Colonic mucosa (tissue), 4 donors: ENCODE data around the gene PEX10. TPM values are rescaled to one million over a fixed set of nuclear protein-coding genes. Genes with fewer than 3 reads are reported as not detected.

Experiments used
- DNase-seq: peaks from one replicate; pipeline ENCODE4 v3.0.0-alpha.2; 2020
- H3K27ac ChIP-seq: fragments of 200-600 bp; one replicate; pipeline ENCODE4 v1.8.0; 2021
- H3K27me3 ChIP-seq: fragments of 200-600 bp; one replicate; pipeline ENCODE4 v1.8.0; 2021
- H3K36me3 ChIP-seq: fragments of 200-600 bp; one replicate; pipeline ENCODE4 v1.8.0; 2021
- H3K4me1 ChIP-seq: fragments of 200-600 bp; one replicate; pipeline ENCODE4 v1.8.0; 2021; ENCODE audit warnings: mild to moderate bottlenecking
- H3K4me3 ChIP-seq: fragments of 200-600 bp; one replicate; pipeline ENCODE4 v1.8.0; 2021
- H3K9ac ChIP-seq, 2 donors: one replicate each; pipeline ENCODE4 v1.7.0; 2013; ENCODE audit warnings: control low read depth in 2 of 2, low read depth in 2 of 2, low read length in 2 of 2
- H3K9me3 ChIP-seq: fragments of 200-600 bp; one replicate; pipeline ENCODE4 v1.8.0; 2021
- intact Hi-C: fragments of 100-400 bp; cut with DNase I; formaldehyde crosslinking; loops from one replicate; pipeline ENCODE4 v1.14.1; 2022
- total RNA-seq, 2 donors: library from RNA; stranded (reverse); fragmentation: NEBNext Ultra II Directional in 1 of 2; extraction: Animal tissue kit (Norgen Biotek cat#: 25700) in 1 of 2; gene quantifications; one replicate each; pipeline ENCODE4 v1.2.1, GENCODE V29; 2021
- TF ChIP-seq, protein P1 (sequence below): fragments of 200-600 bp; IDR thresholded peaks from one replicate; pipeline ENCODE4 v1.8.0; 2022; ENCODE audit warnings: antibody characterized with exemption, mild to moderate bottlenecking
- donor health status: healthy.
- donor health status: DM: no; HTN: no; CAD: no.
- donor health status: DM: no; HTN: no; CAD: no.

Gene PEX10
- total RNA-seq, 2 donors from 2014 or later = 15.0 to 22.7 TPM

DNA sequence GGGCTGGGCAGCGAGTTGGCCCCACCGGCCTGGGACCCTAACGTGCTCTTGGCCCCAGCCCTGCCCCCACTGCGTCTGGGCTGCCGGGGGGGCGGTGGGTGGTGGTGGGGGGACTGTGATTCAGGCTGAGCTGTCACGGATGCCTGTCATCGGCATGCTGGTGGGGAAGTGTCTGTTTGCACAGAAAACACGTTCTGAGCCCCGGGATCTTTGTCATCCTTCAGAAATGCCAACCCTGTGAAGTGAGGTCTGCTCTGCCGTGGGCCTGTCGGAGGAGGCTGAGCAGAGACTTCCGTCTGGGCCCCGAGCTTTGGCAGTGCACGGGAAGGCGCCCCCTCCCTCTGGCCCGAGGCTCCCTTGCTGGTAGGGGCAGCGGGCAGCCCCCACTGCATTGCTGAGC, 39.4 kb upstream of the PEX10 start:
- no peak overlapping the region for H3K4me3 ChIP-seq
- H3K9ac ChIP-seq = no peak overlapping the region
- no peaks in the 10 kb centered on the region for H3K36me3 ChIP-seq
- TF ChIP-seq, protein P1, sequence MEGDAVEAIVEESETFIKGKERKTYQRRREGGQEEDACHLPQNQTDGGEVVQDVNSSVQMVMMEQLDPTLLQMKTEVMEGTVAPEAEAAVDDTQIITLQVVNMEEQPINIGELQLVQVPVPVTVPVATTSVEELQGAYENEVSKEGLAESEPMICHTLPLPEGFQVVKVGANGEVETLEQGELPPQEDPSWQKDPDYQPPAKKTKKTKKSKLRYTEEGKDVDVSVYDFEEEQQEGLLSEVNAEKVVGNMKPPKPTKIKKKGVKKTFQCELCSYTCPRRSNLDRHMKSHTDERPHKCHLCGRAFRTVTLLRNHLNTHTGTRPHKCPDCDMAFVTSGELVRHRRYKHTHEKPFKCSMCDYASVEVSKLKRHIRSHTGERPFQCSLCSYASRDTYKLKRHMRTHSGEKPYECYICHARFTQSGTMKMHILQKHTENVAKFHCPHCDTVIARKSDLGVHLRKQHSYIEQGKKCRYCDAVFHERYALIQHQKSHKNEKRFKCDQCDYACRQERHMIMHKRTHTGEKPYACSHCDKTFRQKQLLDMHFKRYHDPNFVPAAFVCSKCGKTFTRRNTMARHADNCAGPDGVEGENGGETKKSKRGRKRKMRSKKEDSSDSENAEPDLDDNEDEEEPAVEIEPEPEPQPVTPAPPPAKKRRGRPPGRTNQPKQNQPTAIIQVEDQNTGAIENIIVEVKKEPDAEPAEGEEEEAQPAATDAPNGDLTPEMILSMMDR = no peak
- no peak overlapping the region for H3K27ac ChIP-seq
- H3K4me1 ChIP-seq = no peaks in the 10 kb centered on the region
- H3K27me3 ChIP-seq = no peaks in the 10 kb centered on the region
- no peak for DNase-seq
- no peaks in the 10 kb centered on the region for H3K9me3 ChIP-seq
- intact Hi-C loops = no loop called here

- Histone ChIP-seq H3K4me1 (no peaks in the 10 kb centered on the region), H3K9ac (no peak overlapping the region), H3K27me3 (peaks cover under 1% of the 10 kb centered on the region), H3K9me3 (no peaks in the 10 kb centered on the region), H3K27ac (no peak overlapping the region), H3K4me3 (no peak overlapping the region), H3K36me3 (no peaks in the 10 kb centered on the region)
- TF ChIP-seq, protein P1 = no peak
- no peak for DNase-seq
- intact Hi-C loops = no loop called here
These were observed 37.5 kb upstream of the PEX10 start for GRCh38 chr1:2449636-2450454.

DNA sequence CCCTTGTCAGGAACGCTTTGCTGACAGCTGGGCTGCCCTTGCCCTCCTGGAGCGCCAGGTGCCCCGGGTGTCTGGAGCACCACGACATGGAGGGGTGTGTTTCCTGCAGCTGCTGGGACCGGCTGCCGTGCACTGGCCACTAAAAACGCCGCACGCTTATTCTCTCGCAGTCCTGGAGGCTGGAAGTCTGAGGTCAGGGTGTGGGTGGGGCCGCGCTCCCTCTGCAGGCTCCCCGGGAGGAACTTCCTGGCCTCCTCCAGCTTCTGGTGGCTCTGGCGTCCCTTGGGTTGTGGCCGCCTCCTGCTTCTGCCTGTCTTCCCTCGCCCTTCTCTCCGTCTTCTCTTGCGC, 35.7 kb upstream of the PEX10 start:
- intact Hi-C loops = no loop called here
- TF ChIP-seq, protein P1 = no peak
- DNase-seq = no peak
- H3K9me3 ChIP-seq = no peaks in the 10 kb centered on the region
- peaks cover 14% of the 10 kb centered on the region for H3K27me3 ChIP-seq
- no peak overlapping the region for H3K27ac ChIP-seq
- H3K4me1 ChIP-seq = no peaks in the 10 kb centered on the region
- H3K36me3 ChIP-seq = no peaks in the 10 kb centered on the region
- H3K9ac ChIP-seq = no peak overlapping the region
- no peak overlapping the region for H3K4me3 ChIP-seq

GRCh38 chr1:2447276-2448097, 35.1 kb upstream of the PEX10 start:
- no peaks in the 10 kb centered on the region for H3K36me3 ChIP-seq
- no peak for DNase-seq
- TF ChIP-seq, protein P1 = no peak
- H3K9ac ChIP-seq = no peak overlapping the region
- no peaks in the 10 kb centered on the region for H3K9me3 ChIP-seq
- no peaks in the 10 kb centered on the region for H3K4me1 ChIP-seq
- H3K27me3 ChIP-seq = peaks cover 19% of the 10 kb centered on the region
- no peak overlapping the region for H3K4me3 ChIP-seq
- H3K27ac ChIP-seq = no peak overlapping the region
- intact Hi-C loops = no loop called here

DNA sequence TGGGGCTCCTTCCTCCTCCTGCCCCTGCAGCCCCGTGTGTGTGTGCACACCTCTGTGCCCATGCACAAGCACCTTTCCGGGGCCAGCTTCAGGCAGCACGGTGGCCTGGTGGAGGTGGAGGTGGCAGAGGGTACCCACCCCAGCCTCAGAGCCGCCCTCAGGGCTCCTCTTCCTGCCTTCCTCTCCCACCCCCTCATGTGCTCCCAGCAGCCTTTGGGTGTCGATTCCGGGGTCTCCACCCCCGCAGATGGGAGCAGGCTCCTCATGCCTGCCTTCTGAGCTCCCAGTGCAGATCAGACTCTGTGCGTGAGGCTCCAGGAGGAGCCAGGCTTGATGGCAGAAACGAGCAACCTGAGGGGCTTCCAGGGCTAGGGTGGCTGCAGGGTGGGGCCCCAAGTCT, 34.5 kb upstream of the PEX10 start:
- Histone ChIP-seq H3K4me1 (no peaks in the 10 kb centered on the region), H3K36me3 (no peaks in the 10 kb centered on the region), H3K27ac (no peak overlapping the region), H3K4me3 (no peak overlapping the region), H3K9ac (no peak overlapping the region), H3K27me3 (peaks cover 19% of the 10 kb centered on the region), H3K9me3 (no peaks in the 10 kb centered on the region)
- intact Hi-C loops = no loop called here
- TF ChIP-seq, protein P1 = no peak
- DNase-seq = no peak
